ENCODE results near the gene B9D2. TPM values are rescaled to one million over a fixed set of nuclear protein-coding genes. Genes with fewer than 3 reads are reported as not detected.
"Not testable (repeated sequence)": the region's sequence is repeated elsewhere in the genome, so short reads cannot be mapped to it uniquely, and the experiment has no call there.

Gene B9D2
- total RNA-seq, 8 experiments from 2014 or later: 4.6 to 15.3 (median 6.3) TPM

DNA sequence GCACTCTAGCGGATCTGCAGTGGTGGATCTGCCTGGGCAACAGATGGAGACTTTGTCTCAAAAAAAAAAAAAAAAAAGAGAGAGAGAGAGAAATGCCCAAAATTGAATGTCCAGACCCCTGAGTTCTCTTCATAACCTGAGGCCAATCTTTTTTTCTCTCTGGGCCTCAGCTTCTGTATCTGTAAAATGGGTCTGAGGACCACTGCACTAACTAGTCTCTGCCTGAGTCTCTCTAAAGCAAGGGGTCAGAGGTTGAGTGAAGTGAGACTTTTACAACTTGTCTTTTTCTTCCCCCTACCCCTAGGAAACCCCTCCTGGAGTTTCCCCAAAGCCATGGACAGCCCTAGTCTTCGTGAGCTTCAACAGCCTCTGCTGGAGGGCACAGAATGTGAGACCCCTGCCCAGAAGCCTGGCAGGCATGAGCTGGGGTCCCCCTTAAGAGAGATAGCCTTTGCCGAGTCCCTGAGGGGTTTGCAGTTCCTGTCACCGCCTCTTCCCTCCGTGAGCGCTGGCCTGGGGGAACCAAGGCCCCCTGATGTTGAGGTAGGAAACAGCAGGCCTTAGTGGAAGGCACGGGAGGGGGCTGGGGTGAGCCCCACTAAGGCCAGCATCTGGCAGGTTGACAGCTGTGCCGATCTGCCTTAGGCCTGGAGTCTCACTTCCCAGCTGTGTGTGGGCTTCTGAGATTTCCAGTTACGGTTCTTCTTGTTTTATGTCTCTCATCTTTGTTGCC, 14.2 kb upstream of the B9D2 start:
- in situ Hi-C loops (cut with MboI; ENCODE audit: low pct_unique_long_range_greater_than_20kb in 2 of 9, low sequenced_read_pairs in 9 of 9, unreplicated experiment in 9 of 9): no loop called here
- 10 to 100% (median 80%) methylated on average over 1 to 2 of the region's 9 CpGs; no CpG with 5 or more reads in 5 of the 10 experiments for WGBS, 10 experiments
- peak in 1 of 8 experiments; percentile 3 for ATAC-seq (replicated peaks in 6 of 8)
- Histone ChIP-seq H3K27ac (no peak overlapping the region), H3K4me3 (no peak overlapping the region), H3K4me1 (replicated peaks in 1 of 2) (no peaks in the 10 kb centered on the region)

DNA sequence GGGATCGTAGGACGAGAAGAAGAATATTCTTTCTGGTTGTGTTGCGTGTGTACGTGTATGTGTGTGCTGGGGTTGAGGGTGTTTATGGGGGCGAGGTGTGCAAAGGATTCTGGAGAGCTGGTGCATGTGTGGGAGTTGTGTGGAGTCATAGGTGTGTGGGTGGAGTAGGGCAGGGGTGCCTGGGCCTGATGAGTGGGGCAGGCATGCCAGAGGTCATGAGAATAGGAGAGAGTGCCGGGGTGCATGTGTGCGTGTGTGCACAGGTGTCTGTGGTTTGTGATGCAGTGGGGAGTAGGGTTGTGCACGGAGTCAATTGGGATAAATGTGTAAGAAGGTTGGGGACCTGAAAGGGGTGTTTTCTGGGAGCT, 13.0 kb upstream of the B9D2 start:
- WGBS, 10 experiments: 71 to 100% (median 80%) methylated on average over 1 to 4 of the region's 8 CpGs; no CpG with 5 or more reads in 7 of the 10 experiments
- H3K27ac ChIP-seq: no peak overlapping the region
- ATAC-seq (replicated peaks in 6 of 8): peak in 3 of 8 experiments; percentile 3 to 12 (median 10)
- no peaks in the 10 kb centered on the region for H3K4me1 ChIP-seq (replicated peaks in 1 of 2)
- peak overlapping the region; percentile 29 to 56 (median 40) for H3K4me3 ChIP-seq
- in situ Hi-C loops (cut with MboI; ENCODE audit: low pct_unique_long_range_greater_than_20kb in 2 of 9, low sequenced_read_pairs in 9 of 9, unreplicated experiment in 9 of 9): no loop called here

DNA sequence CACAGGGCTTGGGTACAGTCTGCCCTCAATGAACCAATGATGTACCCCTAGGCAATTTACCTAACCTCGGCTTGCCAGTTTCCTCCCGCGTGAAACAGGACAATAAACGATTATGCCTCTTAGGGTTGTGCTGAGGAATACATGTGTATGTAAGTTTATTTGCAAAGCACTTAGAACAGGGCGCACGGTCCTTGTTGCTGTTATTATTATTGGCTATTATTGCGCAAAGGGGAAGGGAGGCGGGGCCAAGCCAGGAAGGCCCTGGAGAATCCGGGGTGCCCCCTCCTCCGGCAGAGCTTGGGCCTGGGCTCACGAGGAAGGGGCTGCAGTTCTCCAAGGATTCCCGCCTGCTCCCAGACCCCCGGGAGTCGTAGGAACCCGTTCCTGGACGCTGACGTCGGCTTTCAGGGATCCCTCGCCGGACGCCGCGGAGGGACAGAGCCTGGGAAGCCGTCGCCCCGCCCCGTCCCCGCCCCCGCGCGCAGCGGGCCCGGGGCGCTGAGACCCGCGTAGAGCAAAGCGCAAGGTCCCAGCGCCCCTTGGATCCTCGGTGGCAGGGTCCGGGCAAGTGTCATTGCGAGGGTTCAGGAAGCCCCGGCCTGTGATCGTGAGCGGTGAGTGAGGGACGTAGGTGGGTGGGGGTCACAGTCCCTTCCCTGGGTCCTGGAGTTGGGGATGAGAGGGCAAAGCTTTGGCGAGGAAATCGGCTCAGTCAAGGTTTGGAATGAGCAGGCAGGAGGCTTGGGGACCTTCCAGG, 12.5 kb upstream of the B9D2 start, which contains the start of gene TMEM91:
Gene TMEM91 (plus strand): TSS at position 293 of the 757 bp plus-strand sequence. CDS start 1,777 bp downstream, outside the sequence.
- WGBS, 10 experiments: 0 to 8% (median 0%) methylated on average over 1 to 18 of the region's 47 CpGs; no CpG with 5 or more reads in 3 of the 10 experiments
- peak; percentile 12 to 89 (median 76) for ATAC-seq (replicated peaks in 6 of 8)
- Histone ChIP-seq H3K4me1 (replicated peaks in 1 of 2) (no peaks in the 10 kb centered on the region), H3K4me3 (peak within 1 kb of the TSS; percentile 29 to 56 (median 40)), H3K27ac (peak within 1 kb of the TSS in 1 of 2 donors; percentile 66)
- in situ Hi-C loops (cut with MboI; ENCODE audit: low pct_unique_long_range_greater_than_20kb in 2 of 9, low sequenced_read_pairs in 9 of 9, unreplicated experiment in 9 of 9): no loop called here

DNA sequence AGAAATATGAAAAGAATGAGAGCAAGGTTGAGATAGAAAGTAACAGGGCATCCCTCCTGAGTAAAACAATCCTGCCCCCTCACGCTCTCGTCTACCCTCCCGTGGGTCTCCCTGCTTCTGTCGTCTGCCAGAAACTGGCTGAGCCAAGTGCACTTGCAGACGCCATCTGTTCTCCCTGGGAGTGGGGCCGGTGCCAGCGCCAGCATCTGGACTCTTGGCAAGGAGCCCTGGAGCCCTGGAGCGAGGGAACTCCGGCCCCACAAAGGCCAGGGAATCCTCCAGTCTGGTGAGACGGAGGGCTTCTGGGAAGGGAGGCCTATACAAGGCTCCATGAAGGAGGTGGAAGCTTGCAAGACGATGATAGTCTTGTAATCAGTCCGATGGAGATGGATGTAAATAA, 10.0 kb upstream of the B9D2 start:
- H3K27ac ChIP-seq: no peak overlapping the region
- in situ Hi-C loops (cut with MboI; ENCODE audit: low pct_unique_long_range_greater_than_20kb in 2 of 9, low sequenced_read_pairs in 9 of 9, unreplicated experiment in 9 of 9): no loop called here
- no peak overlapping the region for H3K4me3 ChIP-seq
- WGBS, 10 experiments: 10 to 87% (median 39%) methylated on average over 2 to 12 of the region's 12 CpGs; no CpG with 5 or more reads in 4 of the 10 experiments
- ATAC-seq (replicated peaks in 6 of 8): peak in 6 of 8 experiments; percentile 16 to 85 (median 74)
- H3K4me1 ChIP-seq (replicated peaks in 1 of 2): no peaks in the 10 kb centered on the region

DNA sequence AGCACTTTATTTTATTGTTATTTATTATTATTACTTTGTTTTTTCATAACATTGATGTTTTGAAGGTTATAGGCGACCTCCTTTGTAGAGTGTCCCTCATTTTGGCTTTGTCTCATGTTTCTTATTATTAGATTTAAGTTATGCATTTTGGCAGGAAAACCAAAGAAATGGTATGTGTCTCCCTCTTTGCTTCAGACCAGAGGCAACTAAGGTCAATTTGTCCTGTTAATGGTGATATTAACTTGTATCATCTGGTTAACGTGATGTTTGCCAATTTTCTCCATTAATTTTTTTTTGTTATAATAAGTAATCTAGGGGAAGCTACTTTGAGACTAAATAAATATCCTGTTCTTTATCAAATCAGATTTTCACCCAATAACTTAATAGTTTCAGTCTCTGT, 8.6 kb upstream of the B9D2 start:
- WGBS, 10 experiments: 40 to 100% (median 78%) methylated on average over 1 to 2 of the region's 2 CpGs
- no peak for ATAC-seq (replicated peaks in 6 of 8)
- H3K4me1 ChIP-seq (replicated peaks in 1 of 2): no peaks in the 10 kb centered on the region
- no peak overlapping the region for H3K27ac ChIP-seq
- in situ Hi-C loops (cut with MboI; ENCODE audit: low pct_unique_long_range_greater_than_20kb in 2 of 9, low sequenced_read_pairs in 9 of 9, unreplicated experiment in 9 of 9): no loop called here
- H3K4me3 ChIP-seq: no peak overlapping the region

DNA sequence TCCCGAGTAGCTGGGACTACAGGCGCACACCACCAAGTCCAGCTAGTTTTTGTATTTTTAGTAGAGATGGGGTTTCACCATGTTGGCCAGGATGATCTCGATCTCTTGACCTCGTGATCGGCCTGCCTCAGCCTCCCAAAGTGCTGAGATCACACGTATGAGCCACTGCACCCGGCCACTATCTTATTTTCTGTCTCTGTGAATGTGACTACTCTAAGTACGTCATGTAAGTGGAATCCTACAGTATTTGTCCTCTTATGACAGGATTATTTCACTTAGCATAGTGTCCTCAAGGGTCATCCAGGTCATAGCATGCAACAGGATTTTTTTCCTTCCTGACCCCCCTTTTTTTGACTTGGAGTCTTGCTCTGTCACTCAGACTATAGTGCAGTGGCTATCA, 7.6 kb upstream of the B9D2 start:
- in situ Hi-C loops (cut with MboI; ENCODE audit: low pct_unique_long_range_greater_than_20kb in 2 of 9, low sequenced_read_pairs in 9 of 9, unreplicated experiment in 9 of 9): no loop called here
- no peak overlapping the region for H3K27ac ChIP-seq

DNA sequence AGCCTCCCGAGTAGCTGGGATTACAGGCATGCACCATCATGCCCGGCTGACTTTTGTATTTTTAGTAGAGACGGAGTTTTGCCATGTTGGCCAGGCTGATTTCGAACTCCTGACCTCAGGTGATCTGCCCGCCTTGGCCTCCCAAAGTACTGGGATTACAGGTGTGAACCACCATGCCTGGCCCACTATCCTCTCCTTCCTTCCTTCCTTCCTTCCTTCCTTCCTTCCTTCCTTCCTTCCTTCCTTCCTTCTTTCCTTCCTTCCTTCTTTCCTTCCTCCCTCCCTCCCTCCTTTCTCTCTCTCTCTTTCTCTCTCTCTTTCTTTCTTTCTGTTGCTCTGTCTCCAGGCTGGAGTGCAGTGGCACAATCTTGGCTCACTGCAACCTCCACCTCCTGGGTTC, 7.2 kb upstream of the B9D2 start:
- in situ Hi-C loops (cut with MboI; ENCODE audit: low pct_unique_long_range_greater_than_20kb in 2 of 9, low sequenced_read_pairs in 9 of 9, unreplicated experiment in 9 of 9); H3K27ac ChIP-seq; H3K4me3 ChIP-seq; ATAC-seq (replicated peaks in 6 of 8); H3K4me1 ChIP-seq (replicated peaks in 1 of 2): not testable (repeated sequence)
- WGBS, 10 experiments: 100% methylated on average over 2 of the region's 5 CpGs; no CpG with 5 or more reads in 9 of the 10 experiments

More for the DNA sequence above, 7.6 kb upstream of the B9D2 start:
- WGBS, 10 experiments: 67 to 100% (median 97%) methylated on average over 1 to 8 of the region's 8 CpGs; no CpG with 5 or more reads in 3 of the 10 experiments
- no peak for ATAC-seq (replicated peaks in 6 of 8)
- no peaks in the 10 kb centered on the region for H3K4me1 ChIP-seq (replicated peaks in 1 of 2)
- H3K4me3 ChIP-seq: no peak overlapping the region

DNA sequence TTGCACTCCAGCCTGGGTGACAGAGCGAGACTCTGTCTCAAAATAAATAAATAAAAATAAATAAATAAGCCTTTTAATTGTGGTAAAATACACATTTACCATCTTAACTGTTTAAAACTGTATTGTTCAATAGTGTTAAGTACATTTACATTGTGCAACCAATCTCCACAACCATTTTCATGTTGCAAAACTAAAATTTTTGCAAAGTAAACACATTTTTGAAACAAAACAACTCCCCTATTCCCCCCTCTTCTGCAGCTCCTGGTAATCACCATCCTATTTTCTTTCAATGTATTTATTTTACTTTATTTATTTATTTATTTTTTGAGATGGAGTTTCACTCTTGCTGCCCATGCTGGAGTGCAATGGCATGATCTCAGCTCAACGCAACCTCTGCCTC, 5.8 kb upstream of the B9D2 start:
- no peak for ATAC-seq (replicated peaks in 6 of 8)
- in situ Hi-C loops (cut with MboI; ENCODE audit: low pct_unique_long_range_greater_than_20kb in 2 of 9, low sequenced_read_pairs in 9 of 9, unreplicated experiment in 9 of 9): no loop called here
- Histone ChIP-seq H3K4me3 (no peak overlapping the region), H3K4me1 (replicated peaks in 1 of 2) (peaks cover 0 to 3% of the 10 kb centered on the region in 2 donors), H3K27ac (no peak overlapping the region)
- WGBS, 10 experiments: 100% methylated on average over 1 to 2 of the region's 2 CpGs; no CpG with 5 or more reads in 2 of the 10 experiments

DNA sequence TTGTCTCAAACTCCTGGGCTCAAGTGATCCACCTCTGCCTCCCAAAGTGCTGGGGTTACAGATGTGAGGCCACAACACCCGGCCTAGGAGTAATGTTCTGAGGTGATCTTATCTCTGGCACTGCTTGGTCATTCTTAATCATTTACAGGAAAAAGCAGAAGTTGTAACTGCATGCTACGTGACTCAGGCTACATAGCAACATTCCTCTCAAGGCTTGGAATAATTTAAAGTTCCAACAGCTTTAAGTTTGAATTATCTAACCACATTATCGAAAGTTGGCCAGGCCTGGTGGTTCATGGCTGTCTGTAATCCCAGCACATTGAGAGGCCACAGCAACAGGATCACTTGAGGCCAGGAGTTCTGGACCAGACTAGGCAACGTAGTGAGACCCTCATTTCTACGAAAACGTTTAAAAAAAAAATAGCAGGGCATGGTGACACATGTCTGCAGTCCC, 3.9 kb upstream of the B9D2 start:
- Histone ChIP-seq H3K4me3 (no peak overlapping the region), H3K4me1 (replicated peaks in 1 of 2) (peaks cover 4 to 5% of the 10 kb centered on the region in 2 donors), H3K27ac (no peak overlapping the region)
- ATAC-seq (replicated peaks in 6 of 8): peak in 2 of 8 experiments; percentile 34 to 53
- in situ Hi-C loops (cut with MboI; ENCODE audit: low pct_unique_long_range_greater_than_20kb in 2 of 9, low sequenced_read_pairs in 9 of 9, unreplicated experiment in 9 of 9): no loop called here
- 54 to 97% (median 81%) methylated on average over 1 to 5 of the region's 6 CpGs; no CpG with 5 or more reads in 4 of the 10 experiments for WGBS, 10 experiments

DNA sequence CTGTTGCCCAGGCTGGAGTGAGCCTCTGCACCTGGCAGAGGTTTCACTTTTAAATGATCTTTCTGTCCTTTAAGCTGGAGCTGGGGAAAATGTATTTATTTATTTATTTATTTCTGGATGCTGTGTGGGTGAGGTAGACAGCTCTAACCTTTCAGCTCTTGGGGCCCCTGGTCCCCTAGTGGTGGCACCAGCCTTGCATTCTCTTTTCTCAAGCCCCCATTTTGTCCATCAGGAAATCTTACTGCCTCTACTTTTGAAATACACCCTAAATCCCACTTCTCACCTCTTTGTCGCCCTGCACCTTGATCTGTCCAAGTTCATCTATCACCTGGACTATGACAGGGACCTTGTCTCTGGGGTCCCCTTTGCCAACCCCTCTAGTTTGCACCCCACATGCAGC, 2.1 kb upstream of the B9D2 start:
- in situ Hi-C loops (cut with MboI; ENCODE audit: low pct_unique_long_range_greater_than_20kb in 2 of 9, low sequenced_read_pairs in 9 of 9, unreplicated experiment in 9 of 9): no loop called here
- H3K27ac ChIP-seq: no peak overlapping the region
- ATAC-seq (replicated peaks in 6 of 8): no peak
- peaks cover 4 to 5% of the 10 kb centered on the region in 2 donors for H3K4me1 ChIP-seq (replicated peaks in 1 of 2)
- WGBS, 10 experiments: 100% methylated on average over 1 of the region's 1 CpG; no CpG with 5 or more reads in 9 of the 10 experiments
- no peak overlapping the region for H3K4me3 ChIP-seq

DNA sequence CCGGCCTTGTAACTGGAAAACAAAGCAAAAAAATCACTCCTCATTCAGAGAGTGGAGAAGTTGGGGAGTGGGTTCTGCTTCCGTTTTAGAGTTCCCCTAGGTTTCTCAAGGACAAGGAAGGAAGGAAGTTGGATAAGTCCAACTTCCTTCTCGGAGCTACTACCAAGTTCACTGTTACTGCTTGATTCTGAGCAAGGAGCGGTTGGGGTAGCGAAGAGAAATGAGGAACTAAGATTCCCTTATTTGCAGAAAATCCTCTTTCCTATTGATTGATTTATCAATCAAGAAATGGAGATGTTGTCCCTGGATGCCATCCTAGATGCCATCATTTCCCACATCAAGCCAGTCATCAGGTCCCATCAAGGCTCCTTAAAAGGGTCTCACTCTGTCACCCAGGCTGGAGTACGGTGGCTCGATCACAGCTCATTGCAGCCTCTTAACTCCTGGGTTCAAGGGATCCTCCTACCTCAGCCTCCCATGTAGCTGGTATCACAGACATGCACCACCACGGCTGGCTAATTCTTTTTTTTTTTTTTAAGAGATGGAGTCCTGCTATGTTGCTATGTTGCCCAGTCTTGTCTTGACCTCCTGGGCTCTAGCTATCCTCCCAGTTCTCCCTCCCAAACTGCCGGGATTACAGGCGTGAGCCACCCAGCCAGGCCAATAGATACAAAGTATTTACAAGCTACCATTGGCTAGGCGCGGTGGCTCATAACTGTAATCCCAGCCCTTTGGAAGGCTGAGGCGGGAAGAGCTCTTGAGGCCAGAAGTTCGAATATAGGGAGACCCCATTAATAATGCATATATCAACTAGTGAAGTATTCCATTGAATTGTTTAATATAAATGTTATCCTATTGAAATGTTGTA, 809 bp upstream of the B9D2 start:
- WGBS, 10 experiments: 0 to 100% (median 72%) methylated on average over 2 to 12 of the region's 14 CpGs; no CpG with 5 or more reads in 2 of the 10 experiments
- in situ Hi-C loops (cut with MboI; ENCODE audit: low pct_unique_long_range_greater_than_20kb in 2 of 9, low sequenced_read_pairs in 9 of 9, unreplicated experiment in 9 of 9): no loop called here
- Histone ChIP-seq H3K27ac (peak overlapping the region; percentile 98 to 99), H3K4me3 (peak overlapping the region; percentile 78 to 99 (median 91)), H3K4me1 (replicated peaks in 1 of 2) (peaks cover 4 to 5% of the 10 kb centered on the region in 2 donors)
- ATAC-seq (replicated peaks in 6 of 8): peak in 1 of 8 experiments; percentile 0

DNA sequence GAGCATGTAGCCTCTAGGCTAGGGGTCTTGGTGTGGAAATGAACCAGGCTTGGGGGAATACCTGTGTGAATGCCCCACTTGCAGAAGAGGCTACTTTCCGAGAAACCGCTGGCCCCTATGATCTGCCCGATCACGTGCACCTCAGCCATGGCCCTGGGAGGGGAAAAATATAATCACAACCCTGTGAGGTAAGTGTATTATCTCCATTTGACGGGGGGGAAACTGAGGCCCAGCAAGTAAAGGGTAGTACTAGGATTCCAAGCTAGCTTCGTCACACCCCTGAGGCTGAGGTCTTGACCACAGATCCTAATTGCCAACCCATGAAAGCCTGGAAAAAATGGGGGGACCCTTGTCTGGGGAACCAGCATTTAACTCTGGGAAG, 587 bp downstream of the B9D2 start:
- WGBS, 10 experiments: 0 to 50% (median 25%) methylated on average over 1 to 5 of the region's 6 CpGs; no CpG with 5 or more reads in 4 of the 10 experiments
- Histone ChIP-seq H3K4me1 (replicated peaks in 1 of 2) (peaks cover 4 to 5% of the 10 kb centered on the region in 2 donors), H3K4me3 (peak overlapping the region; percentile 78 to 99 (median 91)), H3K27ac (peak overlapping the region; percentile 98 to 99)
- in situ Hi-C loops (cut with MboI; ENCODE audit: low pct_unique_long_range_greater_than_20kb in 2 of 9, low sequenced_read_pairs in 9 of 9, unreplicated experiment in 9 of 9): no loop called here
- no peak for ATAC-seq (replicated peaks in 6 of 8)

Data from motor neuron (in vitro differentiated cells).